Measurements from ENCODE around the gene CMIP. TPM values are rescaled to one million over a fixed set of nuclear protein-coding genes. Genes with fewer than 3 reads are reported as not detected.
A peak's percentile ranks its signal among the peaks of the same experiment; 100 is the strongest.

CMIP gene
- total RNA-seq, 1 experiment from 2014 or later = 25.7 TPM

- DNase-seq (no peak), ATAC-seq (no peak)
- Histone ChIP-seq H3K4me3 (ENCODE audit: low read length) (no peak overlapping the region), H3K4me1 (ENCODE audit: insufficient read depth, low read length) (peaks cover 43% of the 10 kb centered on the region), H3K27ac (ENCODE audit: low read length) (no peak overlapping the region), H4K20me1 (ENCODE audit: low read length) (no peaks in the 10 kb centered on the region), H3K36me3 (ENCODE audit: low read depth, low read length) (peaks cover 5% of the 10 kb centered on the region), H2AFZ (ENCODE audit: low read length) (no peak overlapping the region), H3K27me3 (ENCODE audit: low read length) (no peaks in the 10 kb centered on the region), H3K9ac (ENCODE audit: low read length) (no peak overlapping the region), H3F3A (ENCODE audit: low read length, unreplicated experiment) (no peaks in the 10 kb centered on the region), H3K9me2 (replicated peaks; ENCODE audit: low read length) (no peaks in the 10 kb centered on the region), H3K9me3 (ENCODE audit: low read length) (no peaks in the 10 kb centered on the region), H3K79me2 (ENCODE audit: low read length) (peaks cover 86% of the 10 kb centered on the region), H3K4me2 (ENCODE audit: low read length) (no peak overlapping the region)
- BruUV-seq (replicated peaks) = no TSS peak
- intact Hi-C loops (cut with micrococcal nuclease) = loop anchor here (5.0 kb wide), 1 partner anchor 150 kb away; no protein-coding TSS in a partner anchor
- ChIA-PET POLR2A (ENCODE audit: unreplicated experiment) (no interaction called here), CTCF (no interaction called here)
- TF ChIP-seq EZH2phosphoT487 (IDR thresholded peaks at IDR 0.05; ENCODE audit: borderline replicate concordance, low read length) = no peak
- no peak for TF ChIP-seq EZH2 (IDR thresholded peaks at IDR 0.05; ENCODE audit: low read length, unreplicated experiment)
- no peak for TF ChIP-seq CTCF (conservative IDR thresholded peaks at IDR 0.05; ENCODE audit: low read depth, low read length)
Observed at GRCh38 chr16:81597079-81597658, 152.6 kb downstream of the CMIP start.

GRCh38 chr16:81598083-81598482, 153.5 kb downstream of the CMIP start:
- no peak for TF ChIP-seq EZH2phosphoT487 (IDR thresholded peaks at IDR 0.05; ENCODE audit: borderline replicate concordance, low read length)
- TF ChIP-seq EZH2 (IDR thresholded peaks at IDR 0.05; ENCODE audit: low read length, unreplicated experiment) = no peak
- peak; percentile 41; the same call in 1 of the 2 replicates for TF ChIP-seq CTCF (conservative IDR thresholded peaks at IDR 0.05; ENCODE audit: low read depth, low read length)
- peaks cover 49% of the 10 kb centered on the region for H3K4me1 ChIP-seq (ENCODE audit: insufficient read depth, low read length)
- H3K9ac ChIP-seq (ENCODE audit: low read length) = no peak overlapping the region; the same call in 1 of the 2 replicates
- intact Hi-C loops (cut with micrococcal nuclease) = loop anchor here (2.0 to 5.0 kb wide), 2 partner anchors 13 to 151 kb away; no protein-coding TSS in a partner anchor
- H3K4me2 ChIP-seq (ENCODE audit: low read length) = peak overlapping the region; percentile 29; the same call in 1 of the 2 replicates
- no peaks in the 10 kb centered on the region for H3K27me3 ChIP-seq (ENCODE audit: low read length)
- H3K9me2 ChIP-seq (replicated peaks; ENCODE audit: low read length) = no peaks in the 10 kb centered on the region
- H3K4me3 ChIP-seq (ENCODE audit: low read length) = no peak overlapping the region
- H3F3A ChIP-seq (ENCODE audit: low read length, unreplicated experiment) = no peaks in the 10 kb centered on the region
- H3K9me3 ChIP-seq (ENCODE audit: low read length) = no peaks in the 10 kb centered on the region
- H3K36me3 ChIP-seq (ENCODE audit: low read depth, low read length) = peaks cover 5% of the 10 kb centered on the region
- H4K20me1 ChIP-seq (ENCODE audit: low read length) = no peaks in the 10 kb centered on the region
- no peak overlapping the region for H2AFZ ChIP-seq (ENCODE audit: low read length)
- BruUV-seq (replicated peaks) = no TSS peak
- DNase-seq (no peak), ATAC-seq (no peak)
- peaks cover 86% of the 10 kb centered on the region for H3K79me2 ChIP-seq (ENCODE audit: low read length)
- ChIA-PET CTCF (no interaction called here), POLR2A (ENCODE audit: unreplicated experiment) (no interaction called here)
- peak overlapping the region; percentile 74 for H3K27ac ChIP-seq (ENCODE audit: low read length)
